Endothelial cell (in vitro differentiated cells): ENCODE data around the gene ATP1A4. TPM values are rescaled to one million over a fixed set of nuclear protein-coding genes. Genes with fewer than 3 reads are reported as not detected.
"Not testable (repeated sequence)": the region's sequence is repeated elsewhere in the genome, so short reads cannot be mapped to it uniquely, and the experiment has no call there.

ENCODE experiments used
- DNase-seq: peaks from one replicate; pipeline ENCODE4 v3.0.0; 2021; ENCODE audit warnings: low spot score
- H3K27ac Mint-ChIP-seq: one replicate; pipeline ENCODE4 v1.8.0; 2021; ENCODE audit warnings: mixed read lengths, inconsistent platforms; ENCODE audit not compliant: unreplicated experiment
- H3K27me3 Mint-ChIP-seq: one replicate; pipeline ENCODE4 v1.8.0; 2021; ENCODE audit warnings: mild to moderate bottlenecking, moderate library complexity, mixed read lengths, inconsistent platforms; ENCODE audit not compliant: unreplicated experiment
- H3K36me3 Mint-ChIP-seq: one replicate; pipeline ENCODE4 v1.8.0; 2021; ENCODE audit warnings: mild to moderate bottlenecking, low read depth, mixed read lengths, inconsistent platforms; ENCODE audit not compliant: unreplicated experiment
- H3K4me1 Mint-ChIP-seq: one replicate; pipeline ENCODE4 v1.8.0; 2021; ENCODE audit warnings: mild to moderate bottlenecking, mixed read lengths, inconsistent platforms; ENCODE audit not compliant: unreplicated experiment
- H3K4me3 Mint-ChIP-seq: one replicate; pipeline ENCODE4 v1.8.0; 2021; ENCODE audit warnings: mild to moderate bottlenecking, mixed read lengths, inconsistent platforms; ENCODE audit not compliant: unreplicated experiment
- H3K9me3 Mint-ChIP-seq: one replicate; pipeline ENCODE4 v1.8.0; 2021; ENCODE audit warnings: mixed read lengths, inconsistent platforms; ENCODE audit not compliant: unreplicated experiment
- CTCF ChIP-seq: fragments of 200-600 bp; sonication (generic); IDR thresholded peaks from one replicate; pipeline ENCODE4 v1.5.0; 2021; ENCODE audit warnings: antibody characterized with exemption; ENCODE audit not compliant: unreplicated experiment
- total RNA-seq: library from RNA; stranded (reverse); fragmentation: NEBNext Ultra II Directional; extraction: Animal tissue kit (Norgen Biotek cat#: 25700); gene quantifications from one replicate; pipeline ENCODE4 v1.2.1, GENCODE V29; 2021; ENCODE audit not compliant: unreplicated experiment

ATP1A4 gene
- total RNA-seq, 1 donor from 2014 or later, result not detected

GRCh38 chr1:160105155-160105554, 46.2 kb upstream of the ATP1A4 start:
- no peak overlapping the region for H3K4me3 Mint-ChIP-seq
- H3K4me1 Mint-ChIP-seq, result peaks cover 32% of the 10 kb centered on the region
- no peaks in the 10 kb centered on the region for H3K9me3 Mint-ChIP-seq
- no peaks in the 10 kb centered on the region for H3K36me3 Mint-ChIP-seq
- TF ChIP-seq CTCF, result no peak
- H3K27ac Mint-ChIP-seq, result no peak overlapping the region
- H3K27me3 Mint-ChIP-seq, result peaks cover 13% of the 10 kb centered on the region
- DNase-seq, result no peak

- no peak for TF ChIP-seq CTCF
- no peaks in the 10 kb centered on the region for H3K36me3 Mint-ChIP-seq
Measured at GRCh38 chr1:160107512-160107911, 43.9 kb upstream of the ATP1A4 start.

GRCh38 chr1:160108888-160109662, 42.3 kb upstream of the ATP1A4 start:
- peaks cover 30% of the 10 kb centered on the region for H3K4me1 Mint-ChIP-seq
- peak; percentile 58 for DNase-seq
- peak overlapping the region; percentile 2 for H3K4me3 Mint-ChIP-seq
- H3K9me3 Mint-ChIP-seq, result no peaks in the 10 kb centered on the region
- H3K27ac Mint-ChIP-seq, result no peak overlapping the region
- peaks cover 18% of the 10 kb centered on the region for H3K27me3 Mint-ChIP-seq
- TF ChIP-seq CTCF, result peak; percentile 49
- H3K36me3 Mint-ChIP-seq, result peaks cover 4% of the 10 kb centered on the region

More at GRCh38 chr1:160107512-160107911, 43.9 kb upstream of the ATP1A4 start:
- Mint-ChIP-seq H3K9me3 (no peaks in the 10 kb centered on the region), H3K4me3 (no peak overlapping the region), H3K4me1 (peaks cover 30% of the 10 kb centered on the region), H3K27ac (no peak overlapping the region), H3K27me3 (peaks cover 13% of the 10 kb centered on the region)
- no peak for DNase-seq

- H3K9me3 Mint-ChIP-seq, result no peaks in the 10 kb centered on the region
- H3K4me3 Mint-ChIP-seq, result no peak overlapping the region
- H3K27me3 Mint-ChIP-seq, result peaks cover 18% of the 10 kb centered on the region
- peaks cover 26% of the 10 kb centered on the region for H3K4me1 Mint-ChIP-seq
- H3K36me3 Mint-ChIP-seq, result peaks cover 4% of the 10 kb centered on the region
- no peak overlapping the region for H3K27ac Mint-ChIP-seq
- no peak for DNase-seq
- TF ChIP-seq CTCF, result no peak
Measured at GRCh38 chr1:160109686-160110085, 41.7 kb upstream of the ATP1A4 start.

- not testable (repeated sequence) for H3K9me3 Mint-ChIP-seq, H3K27ac Mint-ChIP-seq, H3K4me3 Mint-ChIP-seq, H3K36me3 Mint-ChIP-seq, DNase-seq
- Mint-ChIP-seq H3K4me1 (peaks cover 19% of the 10 kb centered on the region), H3K27me3 (peaks cover 16% of the 10 kb centered on the region)
Measured at GRCh38 chr1:160111462-160111861, 39.9 kb upstream of the ATP1A4 start.
